Measurements from ENCODE around the gene SORBS1. TPM values are rescaled to one million over a fixed set of nuclear protein-coding genes. Genes with fewer than 3 reads are reported as not detected.

SORBS1 gene
- total and polyA plus RNA-seq, 9 of the 15 experiments (the other 6 are each of a cell fraction or from before 2014, with no cell fraction given) = 2.0 to 13.3 (median 6.5) TPM

- no peak for TF ChIP-seq ZNF431 (CRISPR knock-in tag; IDR thresholded peaks at IDR 0.05)
- TF ChIP-seq KLF13 (tag; IDR thresholded peaks at IDR 0.05; ENCODE audit: borderline replicate concordance, low read depth) = no peak
- TF ChIP-seq SMARCE1 (IDR thresholded peaks at IDR 0.05) = peak; percentile 94
- TF ChIP-seq RBBP5 (IDR thresholded peaks at IDR 0.05; ENCODE audit: borderline replicate concordance, insufficient read depth, low read length, poor library complexity, severe bottlenecking) = no peak
- TF ChIP-seq MYC (IDR thresholded peaks at IDR 0.05; ENCODE audit: low read depth, low read length) = no peak
- TF ChIP-seq MYC (CRISPR knock-in tag; IDR thresholded peaks at IDR 0.05; ENCODE audit: borderline replicate concordance, low read depth) = no peak
- TF ChIP-seq EP300 (IDR thresholded peaks at IDR 0.05; ENCODE audit: low read length) = peak; percentile 86
- no peak for TF ChIP-seq RBM17 (IDR thresholded peaks at IDR 0.05; ENCODE audit: borderline replicate concordance, low read depth, low read length)
- no peak for TF ChIP-seq ARID3B (CRISPR knock-in tag; IDR thresholded peaks at IDR 0.05; ENCODE audit: borderline replicate concordance)
- no peak for TF ChIP-seq ZNF175 (CRISPR knock-in tag; IDR thresholded peaks at IDR 0.05; ENCODE audit: low read depth)
- no peak for TF ChIP-seq DNMT1 (IDR thresholded peaks at IDR 0.05)
- 0 out of 2 replicates have a peak, but pooled peaks have one; percentile 33 for TF ChIP-seq ZNF197 (CRISPR knock-in tag; IDR thresholded peaks at IDR 0.05; ENCODE audit: low read depth)
- TF ChIP-seq FOXP1 (CRISPR knock-in tag; IDR thresholded peaks at IDR 0.05) = no peak
- no peak for TF ChIP-seq ZNF282 (CRISPR knock-in tag; IDR thresholded peaks at IDR 0.05)
- TF ChIP-seq NCOA1 (IDR thresholded peaks at IDR 0.05; ENCODE audit: low read depth) = no peak
- TF ChIP-seq PREB (CRISPR knock-in tag; IDR thresholded peaks at IDR 0.05) = no peak
- TF ChIP-seq VEZF1 (CRISPR knock-in tag; IDR thresholded peaks at IDR 0.05) = no peak
- peak; percentile 46 for TF ChIP-seq MAFF (IDR thresholded peaks at IDR 0.05; ENCODE audit: low read length)
- TF ChIP-seq AFF1 (IDR thresholded peaks at IDR 0.05; ENCODE audit: low read depth in 1 of 2, partially characterized antibody in 2 of 2) = peak in 1 of 2 experiments; percentile 66
Measured at GRCh38 chr10:95425592-95426465, 135.3 kb downstream of the SORBS1 start (continued).
